Kasumi-1 (cell line): ENCODE measurements around the gene TRIM8.

ENCODE experiments used
- DNase-seq, 2 experiments: peaks; one replicate each; lab custom pipeline; 2025; lab: John Stamatoyannopoulos, UW

The TRIM8 gene

GRCh38 chr10:102701796-102702195, 57.5 kb downstream of the TRIM8 start:
- DNase-seq: no peak

GRCh38 chr10:102702742-102703141, 58.5 kb downstream of the TRIM8 start:
- DNase-seq: no peak

GRCh38 chr10:102704915-102705314, 60.6 kb downstream of the TRIM8 start:
- no peak for DNase-seq

- DNase-seq: no peak
Measured at GRCh38 chr10:102705531-102705930, 61.3 kb downstream of the TRIM8 start.
